ENCODE data around the gene NT5C3A. TPM values are rescaled to one million over a fixed set of nuclear protein-coding genes. Genes with fewer than 3 reads are reported as not detected.
"Not testable (repeated sequence)": the region's sequence is repeated elsewhere in the genome, so short reads cannot be mapped to it uniquely, and the experiment has no call there.

The NT5C3A gene
- total RNA-seq, 4 donors from 2014 or later: 18.8 to 32.9 (median 24.6) TPM

- no peak for TF ChIP-seq CTCF (IDR thresholded peaks at IDR 0.05)
- ATAC-seq (ENCODE audit: low FRiP score): no peak
- no peak for DNase-seq (ENCODE audit: low spot score)
These were observed 39.3 kb upstream of the NT5C3A start for GRCh38 chr7:33101906-33102305.

GRCh38 chr7:33100770-33101169 is 38.2 kb upstream of the NT5C3A start:
- TF ChIP-seq CTCF (IDR thresholded peaks at IDR 0.05): no peak
- ATAC-seq (ENCODE audit: low FRiP score) (no peak), DNase-seq (ENCODE audit: low spot score) (no peak)

- no peak for TF ChIP-seq CTCF (IDR thresholded peaks at IDR 0.05)
- ATAC-seq (ENCODE audit: low FRiP score) (no peak), DNase-seq (ENCODE audit: low spot score) (no peak)
These were observed 36.8 kb upstream of the NT5C3A start for GRCh38 chr7:33099154-33099940.

- not testable (repeated sequence) for DNase-seq (ENCODE audit: low spot score); ATAC-seq (ENCODE audit: low FRiP score)
These were observed 32.2 kb upstream of the NT5C3A start for GRCh38 chr7:33094745-33095275.

- DNase-seq (ENCODE audit: low spot score): no peak
- ATAC-seq (ENCODE audit: low FRiP score): no peak
- TF ChIP-seq CTCF (IDR thresholded peaks at IDR 0.05): no peak
These were observed 30.7 kb upstream of the NT5C3A start for GRCh38 chr7:33093266-33093665.

GRCh38 chr7:33091641-33092191 is 29.1 kb upstream of the NT5C3A start:
- no peak for TF ChIP-seq CTCF (IDR thresholded peaks at IDR 0.05)

GRCh38 chr7:33091111-33091531 is 28.5 kb upstream of the NT5C3A start:
- TF ChIP-seq CTCF (IDR thresholded peaks at IDR 0.05): no peak
- no peak for ATAC-seq (ENCODE audit: low FRiP score)
- DNase-seq (ENCODE audit: low spot score): no peak

More at GRCh38 chr7:33091641-33092191, 29.1 kb upstream of the NT5C3A start:
- ATAC-seq (ENCODE audit: low FRiP score) (no peak), DNase-seq (ENCODE audit: low spot score) (no peak)
